HCT116 (cell line): Measurements from ENCODE around the gene KIFC3. TPM values are rescaled to one million over a fixed set of nuclear protein-coding genes. Genes with fewer than 3 reads are reported as not detected.

Source experiments
- ATAC-seq: fragments of 200-7000 bp; cut with Tn5 transposase; 2 replicates; pipeline ENCODE4 v1.9.1; 2020; ENCODE audit warnings: mild to moderate bottlenecking, moderate library complexity
- BruUV-seq: library from RNA; stranded (reverse); fragments of 400-500 nt; replicated peaks from 2 replicates; lab custom pipeline; 2021; lab: Mats Ljungman, UMichigan
- CTCF ChIA-PET: fragments of 300-600 bp; sonication (Branson Sonifier 250); formaldehyde crosslinking; loops from one replicate; lab custom pipeline; 2021; ENCODE audit warnings: antibody characterized with exemption; lab: Charles Lee
- POLR2A ChIA-PET: fragments of 300-600, 350-600 bp; sonication (Branson Sonifier 250); formaldehyde crosslinking; loops from one replicate; lab custom pipeline; 2021; ENCODE audit warnings: antibody characterized with exemption; lab: Charles Lee
- RAD21 ChIA-PET, 2 experiments: fragments of 300-600 bp; sonication (Branson Sonifier 250); formaldehyde crosslinking; loops; one replicate each; lab custom pipeline; 2023; ENCODE audit warnings: low total read pairs in 2 of 2; ENCODE audit not compliant: uncharacterized antibody in 2 of 2, unreplicated experiment in 2 of 2, low non-redundant PET in 1 of 2; lab: Charles Lee
- DNase-seq: peaks from one replicate; pipeline ENCODE4 v3.0.0-alpha.2; 2010; ENCODE audit warnings: low read depth, low spot score
- H2AFZ ChIP-seq: fragments of 200-600 bp; shearing (Covaris generic), sonication (generic); 2 replicates; pipeline ENCODE4 v1.6.1; 2017; ENCODE audit warnings: low read depth, mixed run types, mixed read lengths, antibody characterized with exemption, low read length; ENCODE audit not compliant: poor library complexity, severe bottlenecking
- H3K27ac ChIP-seq: 2 replicates; pipeline ENCODE4 v1.5.1; 2012; ENCODE audit warnings: low read depth, low read length
- H3K27me3 ChIP-seq: fragments of 200-600 bp; sonication (generic); 2 replicates; pipeline ENCODE4 v1.6.1; 2016; ENCODE audit warnings: mixed run types, low read length, mixed read lengths; ENCODE audit not compliant: insufficient read depth
- H3K36me3 ChIP-seq, 2 experiments: fragments of 200-500 bp in 1 of 2; fragments of 200-600 bp in 1 of 2; sonication (Bioruptor generic) in 1 of 2; sonication (generic) in 1 of 2; 2 replicates each; pipeline versions ENCODE4 v1.5.1 to v1.6.1; 2014 to 2016; ENCODE audit warnings: low read length in 2 of 2, inconsistent platforms in 1 of 2, mixed read lengths in 1 of 2, mixed run types in 1 of 2; ENCODE audit not compliant: insufficient read depth in 2 of 2, control insufficient read depth in 1 of 2
- H3K4me1 ChIP-seq, 2 experiments: fragments of 200-600 bp in 1 of 2; sonication (generic) in 1 of 2; 2 replicates each; pipeline versions ENCODE4 v1.5.1 to v1.6.1; 2012 to 2017; ENCODE audit warnings: low read length in 2 of 2, inconsistent platforms in 1 of 2, mild to moderate bottlenecking in 1 of 2, mixed read lengths in 1 of 2, mixed run types in 1 of 2, moderate library complexity in 1 of 2; ENCODE audit not compliant: insufficient read depth in 2 of 2, control insufficient read depth in 1 of 2
- H3K4me2 ChIP-seq: fragments of 200-600 bp; sonication (generic); 2 replicates; pipeline ENCODE4 v1.6.1; 2017; ENCODE audit warnings: mixed run types, low read length, mixed read lengths
- H3K4me3 ChIP-seq, 2 experiments: fragments of 200-600 bp in 1 of 2; sonication (generic) in 1 of 2; replicated peaks in 1 of 2; 2 replicates each; pipeline ENCODE4 v1.5.1; 2011 to 2016; ENCODE audit warnings: low read length in 2 of 2, control low read depth in 1 of 2, low read depth in 1 of 2, mild to moderate bottlenecking in 1 of 2, mixed read lengths in 1 of 2, mixed run types in 1 of 2
- H3K79me2 ChIP-seq: fragments of 200-600 bp; sonication (generic); 2 replicates; pipeline ENCODE4 v1.6.1; 2017; ENCODE audit warnings: mild to moderate bottlenecking, mixed run types, low read length, moderate library complexity, mixed read lengths; ENCODE audit not compliant: insufficient read depth
- H3K9ac ChIP-seq: fragments of 200-600 bp; sonication (generic); 2 replicates; pipeline ENCODE4 v1.6.1; 2016; ENCODE audit warnings: low read length, mixed read lengths
- H3K9me2 ChIP-seq: fragments of 200-600 bp; sonication (generic), shearing (Covaris generic); 2 replicates; pipeline ENCODE4 v1.6.1; 2017; ENCODE audit warnings: mixed run types, mild to moderate bottlenecking, moderate library complexity; ENCODE audit not compliant: insufficient read depth
- H3K9me3 ChIP-seq, 2 experiments: fragments of 200-500 bp in 1 of 2; fragments of 200-600 bp in 1 of 2; sonication (Bioruptor generic) in 1 of 2; sonication (generic) in 1 of 2; 2 replicates each; pipeline ENCODE4 v1.6.1; 2014 to 2017; ENCODE audit warnings: low read length in 2 of 2, mixed read lengths in 2 of 2, inconsistent platforms in 1 of 2, low read depth in 1 of 2, mild to moderate bottlenecking in 1 of 2, mixed run types in 1 of 2, moderate library complexity in 1 of 2; ENCODE audit not compliant: control insufficient read depth in 1 of 2, insufficient read depth in 1 of 2
- H4K20me1 ChIP-seq: fragments of 200-600 bp; sonication (generic), shearing (Covaris generic); 2 replicates; pipeline ENCODE4 v1.6.1; 2017; ENCODE audit warnings: mixed run types, mild to moderate bottlenecking, moderate library complexity; ENCODE audit not compliant: insufficient read depth
- ATF3 ChIP-seq: IDR thresholded peaks from 2 replicates; pipeline ENCODE4 v1.6.1; 2012
- CEBPB ChIP-seq: IDR thresholded peaks from 2 replicates; pipeline ENCODE4 v1.6.1; 2012; ENCODE audit warnings: low read depth
- CTCF ChIP-seq, 3 experiments: fragments of 200-600 bp in 1 of 3; sonication (generic) in 1 of 3; IDR thresholded peaks in 2 of 3; conservative IDR thresholded peaks in 1 of 3; 2 replicates each; pipeline ENCODE4 v1.5.1; 2012 to 2017; ENCODE audit warnings: low read depth in 2 of 3, low read length in 2 of 3, antibody characterized with exemption in 1 of 3, borderline replicate concordance in 1 of 3, control low read depth in 1 of 3, mild to moderate bottlenecking in 1 of 3, mixed read lengths in 1 of 3, mixed run types in 1 of 3, moderate library complexity in 1 of 3; ENCODE audit not compliant: insufficient read depth in 1 of 3
- EGR1 ChIP-seq: IDR thresholded peaks from 2 replicates; pipeline ENCODE4 v1.6.1; 2012; ENCODE audit warnings: low read depth
- ELF1 ChIP-seq: IDR thresholded peaks from 2 replicates; pipeline ENCODE4 v1.6.1; 2012; ENCODE audit warnings: low read depth, borderline replicate concordance
- EZH2phosphoT487 ChIP-seq: fragments of 200-600 bp; IDR thresholded peaks from 2 replicates; pipeline ENCODE4 v1.6.1; 2018; ENCODE audit warnings: antibody characterized with exemption, borderline replicate concordance
- FOSL1 ChIP-seq: IDR thresholded peaks from 2 replicates; pipeline ENCODE4 v1.6.1; 2012; ENCODE audit warnings: low read depth
- POLR2A ChIP-seq: IDR thresholded peaks from 2 replicates; pipeline ENCODE4 v1.7.0; 2011; ENCODE audit warnings: borderline replicate concordance; ENCODE audit not compliant: insufficient read depth, insufficient read length; ENCODE audit errors: extremely low read depth
- RAD21 ChIP-seq: IDR thresholded peaks from 2 replicates; pipeline ENCODE4 v1.6.1; 2012; ENCODE audit warnings: low read depth, mild to moderate bottlenecking
- REST ChIP-seq: IDR thresholded peaks from 2 replicates; pipeline ENCODE4 v1.6.1; 2012; ENCODE audit warnings: low read depth
- SP1 ChIP-seq: IDR thresholded peaks from 2 replicates; pipeline ENCODE4 v1.6.1; 2012; ENCODE audit warnings: low read depth
- SRF ChIP-seq: IDR thresholded peaks from 2 replicates; pipeline ENCODE4 v1.6.1; 2012; ENCODE audit warnings: low read depth
- TCF7L2 ChIP-seq: IDR thresholded peaks from 2 replicates; pipeline ENCODE4 v1.7.0; 2011; ENCODE audit warnings: borderline replicate concordance, inconsistent platforms; ENCODE audit not compliant: insufficient read depth, insufficient read length; ENCODE audit errors: extremely low read depth
- YY1 ChIP-seq: IDR thresholded peaks from 2 replicates; pipeline ENCODE4 v1.6.1; 2011; ENCODE audit warnings: low read length, low read depth, moderate library complexity, mild to moderate bottlenecking; ENCODE audit not compliant: insufficient replicate concordance; ENCODE audit errors: extremely low read depth
- ZBTB33 ChIP-seq: IDR thresholded peaks from 2 replicates; pipeline ENCODE4 v1.6.1; 2011; ENCODE audit warnings: mild to moderate bottlenecking, low read length, moderate library complexity; ENCODE audit not compliant: insufficient replicate concordance; ENCODE audit errors: extremely low read depth
- intact Hi-C: fragments of 100-400 bp; cut with micrococcal nuclease; formaldehyde crosslinking; loops from 2 replicates; pipeline ENCODE4 v1.10.0; 2022
- total RNA-seq: library from RNA; stranded (reverse); gene quantifications from one replicate; pipeline ENCODE4 v1.2.1, GENCODE V29; 2021; ENCODE audit not compliant: unreplicated experiment

Gene KIFC3
- total RNA-seq, 1 experiment from 2014 or later: 31.9 TPM

GRCh38 chr16:57761957-57762356 is 40.3 kb downstream of the KIFC3 start:
- Histone ChIP-seq H3K4me1 (peaks cover 15 to 29% of the 10 kb centered on the region in 2 experiments), H3K27me3 (no peaks in the 10 kb centered on the region), H3K4me2 (no peak overlapping the region), H3K79me2 (no peaks in the 10 kb centered on the region), H3K9ac (no peak overlapping the region), H2AFZ (no peak overlapping the region), H4K20me1 (no peaks in the 10 kb centered on the region), H3K9me3 (no peaks in the 10 kb centered on the region), H3K9me2 (no peaks in the 10 kb centered on the region), H3K4me3 (no peak overlapping the region), H3K36me3 (0 out of 4 replicates have a peak, but pooled peaks cover 0 to 5% of the 10 kb centered on the region in 2 experiments), H3K27ac (no peak overlapping the region)
- CTCF ChIA-PET: interaction anchor here (0.7 to 1.3 kb wide), 2 partner anchors 26 to 34 kb away, joined by 3 to 4 read pairs; partner anchors contain the start of gene KATNB1
- RAD21 ChIA-PET: no interaction called here
- no peak for ATAC-seq
- DNase-seq: no peak
- intact Hi-C loops: no loop called here
- TF ChIP-seq FOSL1 (no peak), CEBPB (no peak), ZBTB33 (no peak), EGR1 (no peak), SRF (no peak), YY1 (no peak), SP1 (no peak), REST (no peak), CTCF (IDR thresholded peaks at IDR 0.05 in 2 of 3, conservative IDR thresholded peaks at IDR 0.05 in 1 of 3; ENCODE audit: borderline replicate concordance in 1 of 3, insufficient read depth in 1 of 3, low read depth in 2 of 3, low read length in 2 of 3) (no peak), EZH2phosphoT487 (no peak), TCF7L2 (no peak), ATF3 (no peak), ELF1 (no peak), POLR2A (no peak), RAD21 (no peak)
- POLR2A ChIA-PET: no interaction called here
- no TSS peak for BruUV-seq
